GM18858 (cell line): ENCODE results near the gene PARVB.
"Not testable (repeated sequence)": the region's sequence is repeated elsewhere in the genome, so short reads cannot be mapped to it uniquely, and the experiment has no call there.

ENCODE experiments used
- ATAC-seq: cut with Tn5 transposase; IDR thresholded peaks from one replicate; pipeline ENCODE4 v1.9.1; 2021; ENCODE audit not compliant: unreplicated experiment

Gene PARVB

DNA sequence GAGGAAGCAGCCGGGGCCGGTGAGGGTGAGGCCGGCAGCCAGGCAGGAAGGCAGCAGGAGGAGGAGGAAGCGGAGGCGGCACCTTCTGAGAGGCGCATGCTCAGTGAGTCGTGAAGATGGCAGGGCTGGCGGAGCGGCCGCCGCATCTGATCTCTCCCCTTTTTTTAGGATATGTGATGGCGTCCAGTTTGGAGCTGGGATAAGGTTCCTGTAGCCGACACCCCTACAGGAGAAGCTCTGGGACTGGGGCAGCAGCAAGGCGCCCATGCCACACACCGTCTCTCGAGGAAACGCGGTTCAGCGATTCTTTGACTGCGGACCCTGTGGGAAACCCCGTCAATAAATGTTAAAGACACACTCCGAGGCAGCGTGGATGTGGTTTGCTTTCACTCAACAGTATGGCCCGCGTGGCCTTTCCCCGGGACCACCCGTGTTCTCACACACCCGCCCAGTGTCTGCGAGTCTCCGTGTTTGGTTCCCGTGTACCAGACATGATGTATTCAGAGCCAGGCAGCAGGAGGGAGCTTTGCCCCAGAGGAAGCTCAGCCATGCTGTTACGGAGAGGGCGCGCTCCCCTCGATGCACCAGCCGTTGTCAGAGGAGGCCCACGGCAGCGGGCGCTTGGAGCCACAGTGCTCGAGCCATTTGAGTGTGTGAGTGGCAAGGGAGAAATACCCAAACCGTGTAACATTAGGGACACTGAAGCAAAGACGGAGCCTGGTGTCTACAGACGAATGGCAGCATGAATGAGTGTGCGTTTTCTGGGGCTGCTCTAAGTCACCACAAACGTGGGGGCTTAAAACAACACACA lies 27.7 kb upstream of the PARVB start:
- ATAC-seq: no peak

GRCh38 chr22:43996981-43997265 lies 27.2 kb upstream of the PARVB start:
- no peak for ATAC-seq

DNA sequence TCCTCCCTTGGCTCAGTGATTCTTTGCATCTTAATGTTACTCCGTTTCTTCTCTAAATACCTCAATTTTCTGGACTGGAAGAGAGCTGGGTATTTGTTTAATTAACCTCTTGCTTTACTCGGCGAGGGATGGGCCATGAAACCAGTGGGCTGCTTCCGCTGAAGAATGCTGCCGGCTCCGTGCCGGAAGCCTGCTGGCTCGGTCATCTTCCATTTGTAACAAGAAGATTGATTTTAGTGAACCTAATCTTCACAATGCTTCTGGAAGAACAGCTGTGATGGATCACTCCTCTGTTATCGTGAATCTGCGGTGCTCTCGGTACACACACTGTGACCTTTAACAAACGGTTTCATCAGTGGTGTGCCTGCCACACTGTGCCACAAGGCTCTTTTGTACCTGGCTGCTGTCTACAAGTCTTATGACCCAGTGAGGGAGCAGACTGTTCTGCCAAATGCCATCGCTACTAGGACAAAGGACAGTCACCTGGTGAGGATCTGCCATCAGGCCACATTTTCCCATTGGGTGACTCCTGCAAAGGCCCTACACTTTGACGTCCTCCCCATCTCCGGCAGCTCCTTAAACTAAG lies 25.3 kb upstream of the PARVB start:
- ATAC-seq: no peak

DNA sequence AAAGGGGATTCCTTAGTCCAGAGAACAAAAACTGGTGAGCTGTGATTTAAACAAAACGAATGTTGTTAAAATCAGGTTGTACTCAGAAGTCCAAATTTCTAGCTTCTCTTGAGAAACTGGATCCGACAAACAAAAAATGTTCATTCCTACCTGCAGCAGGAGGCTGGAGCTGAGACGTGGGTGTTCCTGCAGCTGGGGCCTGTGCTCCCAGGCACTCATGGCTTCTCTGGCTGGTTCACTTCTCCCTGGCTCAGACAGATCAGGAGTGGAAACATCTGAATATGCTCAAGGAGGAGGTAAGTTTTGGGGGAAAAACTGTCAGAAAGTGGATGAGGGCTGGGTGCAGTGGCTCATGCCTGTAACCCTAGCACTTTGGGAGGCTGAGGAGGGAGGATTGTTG lies 24.7 kb upstream of the PARVB start:
- no peak for ATAC-seq

GRCh38 chr22:44000123-44000522 lies 24.0 kb upstream of the PARVB start:
- no peak for ATAC-seq

DNA sequence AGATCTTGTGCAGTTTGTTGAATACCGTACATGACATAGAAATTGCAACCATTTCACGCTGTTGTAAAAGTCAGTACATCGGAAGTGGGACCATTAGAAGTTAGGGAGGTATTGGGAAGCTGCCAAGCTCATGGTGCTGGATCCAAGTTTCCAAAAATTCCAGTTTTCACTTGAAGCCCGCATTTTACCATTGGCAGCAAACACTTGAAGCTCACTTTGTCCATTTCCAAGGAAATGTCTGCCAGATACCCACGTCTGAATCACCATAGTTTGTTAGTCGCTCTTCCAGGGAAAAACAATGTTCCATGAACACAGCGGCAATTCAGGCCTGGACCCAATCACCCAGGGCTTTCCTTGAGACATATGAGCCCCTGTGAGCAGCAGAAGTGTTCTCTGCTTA lies 22.6 kb upstream of the PARVB start:
- ATAC-seq: no peak

- no peak for ATAC-seq
These were observed 21.8 kb upstream of the PARVB start for GRCh38 chr22:44002324-44002723.

DNA sequence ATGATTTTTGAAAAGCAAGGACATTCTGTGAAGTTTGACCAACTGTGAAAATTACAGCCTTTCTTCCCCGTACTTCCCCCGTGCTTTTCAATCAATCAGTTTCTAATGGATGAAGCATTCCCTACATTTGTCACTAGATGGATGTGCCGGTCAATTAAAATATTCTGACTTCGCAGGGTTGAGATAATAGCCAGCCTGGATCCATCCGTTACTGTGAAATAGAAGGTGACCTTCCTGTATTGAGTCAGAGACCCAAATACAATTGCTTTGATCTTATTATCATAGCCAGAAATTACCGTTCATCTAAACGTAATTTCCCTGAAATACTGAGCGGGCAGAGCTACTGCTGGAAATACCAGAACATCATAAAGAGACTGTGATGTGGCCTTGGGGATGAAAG lies 21.1 kb upstream of the PARVB start:
- no peak for ATAC-seq

DNA sequence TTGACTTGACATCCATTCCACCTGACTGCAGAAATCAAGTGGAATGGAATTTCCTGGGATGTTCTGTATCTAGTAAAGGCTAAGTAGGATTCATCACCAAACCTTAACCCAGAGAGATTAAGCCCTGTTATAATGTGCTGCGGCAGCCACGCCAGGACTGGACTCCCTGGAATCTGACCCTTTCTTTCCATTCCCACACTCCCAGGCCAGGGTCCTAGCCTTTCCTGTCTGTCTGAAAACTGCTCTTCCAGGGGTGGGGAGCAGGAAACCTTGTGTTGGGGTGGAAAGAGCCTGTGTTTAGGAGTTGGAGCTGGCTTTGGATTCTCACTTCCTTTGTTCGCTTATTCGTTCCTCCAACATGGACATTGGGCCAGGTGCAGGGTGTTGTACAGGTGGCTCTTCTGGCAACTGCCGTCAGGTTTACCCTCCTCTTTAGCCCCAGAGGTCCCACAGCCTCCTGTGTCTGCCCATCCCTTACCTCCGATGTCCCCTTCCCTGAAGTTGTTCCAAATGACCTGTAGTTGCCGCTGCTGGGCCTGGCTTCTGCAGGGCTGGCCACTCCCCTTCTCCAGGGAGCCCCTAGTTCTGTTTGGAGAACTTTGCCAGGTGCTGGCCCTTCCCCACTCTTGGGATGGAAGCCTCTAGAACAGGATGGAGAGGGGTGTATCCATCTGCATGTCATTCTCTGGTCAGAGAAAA lies 20.5 kb upstream of the PARVB start:
- no peak for ATAC-seq

- ATAC-seq: no peak
These were observed 20.0 kb upstream of the PARVB start for GRCh38 chr22:44004104-44004460.

GRCh38 chr22:44005524-44005923 lies 18.6 kb upstream of the PARVB start:
- no peak for ATAC-seq

- ATAC-seq: no peak
These were observed 11.9 kb upstream of the PARVB start for GRCh38 chr22:44012162-44012561.

- ATAC-seq: no peak
These were observed 11.5 kb upstream of the PARVB start for GRCh38 chr22:44012591-44012990.

DNA sequence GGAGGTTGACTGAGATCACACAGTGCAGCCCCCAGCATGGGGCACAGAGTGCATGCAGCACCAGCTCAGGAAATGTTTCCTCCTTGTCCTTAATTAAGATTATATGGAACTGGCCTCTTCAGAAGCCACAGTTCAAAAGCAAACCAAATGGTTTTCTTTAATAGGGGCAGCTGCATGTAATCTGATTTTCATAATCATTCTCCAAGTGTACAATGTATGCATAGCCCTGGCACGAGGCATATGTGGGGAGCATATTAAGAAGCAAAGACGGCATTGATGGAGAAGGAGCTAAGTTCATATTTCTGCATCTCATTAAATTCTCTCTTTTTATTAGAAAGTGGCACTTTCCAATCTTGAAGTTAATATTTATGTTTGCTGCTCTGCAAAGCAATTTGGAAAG lies 9.9 kb upstream of the PARVB start:
- ATAC-seq: no peak

GRCh38 chr22:44016586-44016985 lies 7.5 kb upstream of the PARVB start:
- not testable (repeated sequence) for ATAC-seq

- no peak for ATAC-seq
These were observed 5.5 kb upstream of the PARVB start for GRCh38 chr22:44018594-44018993.

GRCh38 chr22:44019416-44019815 lies 4.7 kb upstream of the PARVB start:
- no peak for ATAC-seq

GRCh38 chr22:44019846-44020245 lies 4.3 kb upstream of the PARVB start:
- no peak for ATAC-seq

GRCh38 chr22:44020981-44021380 lies 3.1 kb upstream of the PARVB start:
- no peak for ATAC-seq

DNA sequence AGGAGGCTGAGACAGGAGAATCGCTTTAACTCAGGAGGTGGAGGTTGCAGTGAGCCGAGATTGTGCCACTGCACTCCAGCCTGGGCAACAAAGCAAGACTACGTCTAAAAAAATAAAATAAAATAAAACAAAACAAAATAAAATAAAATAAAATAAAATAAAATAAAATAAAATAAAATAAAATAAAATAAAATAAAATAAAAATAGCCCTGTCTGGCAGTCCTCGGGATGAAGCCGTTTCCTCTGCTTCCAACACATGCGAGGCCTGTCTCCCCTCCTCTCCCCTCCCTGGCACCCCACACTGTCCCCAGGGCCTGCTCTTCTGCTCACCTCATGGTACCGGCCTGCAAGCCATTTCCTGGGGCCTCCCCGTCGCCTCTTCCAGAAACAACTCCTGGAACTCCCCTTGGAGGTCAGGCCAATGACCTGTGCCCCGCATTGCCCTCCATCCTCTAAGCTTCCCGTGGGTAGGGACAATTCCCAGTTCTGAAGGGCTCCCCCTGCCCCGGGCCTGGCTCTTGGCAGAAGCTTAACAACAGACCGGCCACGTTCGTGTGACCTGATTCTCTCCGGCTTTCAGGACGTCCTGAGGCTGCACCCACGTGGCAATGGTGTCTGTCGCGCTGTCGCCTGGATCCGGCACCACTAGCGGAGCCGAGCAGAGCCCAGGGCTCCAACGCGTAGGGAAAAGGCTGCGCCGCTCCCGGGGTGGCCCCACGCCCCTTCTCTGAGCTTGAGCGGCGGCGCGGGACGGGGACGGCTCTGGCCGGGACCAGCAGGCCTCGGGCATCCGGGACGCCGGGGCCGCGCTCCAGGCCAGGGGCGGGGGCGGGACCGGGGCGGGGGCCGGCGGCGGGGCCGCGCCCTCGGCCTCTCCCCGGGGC lies 456 bp upstream of the PARVB start:
- no peak for ATAC-seq
